GM12875 (cell line): Measurements from ENCODE around the gene GNAZ.

Experiments used
- H3K4me3 ChIP-seq: one replicate; pipeline ENCODE4 v1.5.1; 2011; ENCODE audit warnings: low read depth, low read length, control low read depth
- CTCF ChIP-seq: IDR thresholded peaks from 2 replicates; pipeline ENCODE4 v1.5.1; 2011; ENCODE audit warnings: low read depth, mild to moderate bottlenecking, control low read depth, inconsistent platforms, low read length, moderate library complexity, borderline replicate concordance; ENCODE audit not compliant: insufficient read depth

GNAZ gene

GRCh38 chr22:23166841-23167616 lies 96.7 kb downstream of the GNAZ start:
- no peak for TF ChIP-seq CTCF
- H3K4me3 ChIP-seq = no peak overlapping the region

- H3K4me3 ChIP-seq = no peak overlapping the region
- TF ChIP-seq CTCF = no peak
These were observed 98.2 kb downstream of the GNAZ start for GRCh38 chr22:23168391-23169042.

GRCh38 chr22:23169043-23169406 lies 98.7 kb downstream of the GNAZ start:
- H3K4me3 ChIP-seq = no peak overlapping the region
- no peak for TF ChIP-seq CTCF
